Measurements from ENCODE around the gene LALBA. TPM values are rescaled to one million over a fixed set of nuclear protein-coding genes. Genes with fewer than 3 reads are reported as not detected.

The LALBA gene
- polyA plus RNA-seq, 1 of the 3 experiments (the other 2 are of a cell fraction), result not detected

DNA sequence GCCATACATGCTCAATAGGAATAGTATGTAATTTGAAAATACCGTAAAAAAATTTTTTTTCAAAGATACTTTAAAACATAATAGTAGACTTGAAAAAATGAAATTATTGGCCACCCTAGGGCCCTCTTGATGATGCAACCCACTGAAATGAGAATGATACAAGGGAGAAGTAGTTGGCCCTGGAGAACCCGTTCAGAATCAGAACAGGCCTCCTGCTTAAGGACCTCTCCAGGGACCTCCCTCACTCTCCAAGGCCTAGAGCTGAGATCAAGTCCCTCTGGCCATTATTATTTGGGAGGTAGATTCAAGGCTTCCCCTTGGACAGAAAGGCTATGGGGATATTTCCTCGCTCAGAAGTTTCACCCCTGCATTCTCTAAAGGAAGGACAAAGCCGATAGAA is 11.9 kb downstream of the LALBA start (continued):
- TF ChIP-seq, protein P1, sequence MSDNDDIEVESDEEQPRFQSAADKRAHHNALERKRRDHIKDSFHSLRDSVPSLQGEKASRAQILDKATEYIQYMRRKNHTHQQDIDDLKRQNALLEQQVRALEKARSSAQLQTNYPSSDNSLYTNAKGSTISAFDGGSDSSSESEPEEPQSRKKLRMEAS (IDR thresholded peaks at IDR 0.05; ENCODE audit: low read depth), result no peak
- TF ChIP-seq NRF1 (IDR thresholded peaks at IDR 0.05; ENCODE audit: low read depth, low read length), result no peak
- TF ChIP-seq, protein P2, sequence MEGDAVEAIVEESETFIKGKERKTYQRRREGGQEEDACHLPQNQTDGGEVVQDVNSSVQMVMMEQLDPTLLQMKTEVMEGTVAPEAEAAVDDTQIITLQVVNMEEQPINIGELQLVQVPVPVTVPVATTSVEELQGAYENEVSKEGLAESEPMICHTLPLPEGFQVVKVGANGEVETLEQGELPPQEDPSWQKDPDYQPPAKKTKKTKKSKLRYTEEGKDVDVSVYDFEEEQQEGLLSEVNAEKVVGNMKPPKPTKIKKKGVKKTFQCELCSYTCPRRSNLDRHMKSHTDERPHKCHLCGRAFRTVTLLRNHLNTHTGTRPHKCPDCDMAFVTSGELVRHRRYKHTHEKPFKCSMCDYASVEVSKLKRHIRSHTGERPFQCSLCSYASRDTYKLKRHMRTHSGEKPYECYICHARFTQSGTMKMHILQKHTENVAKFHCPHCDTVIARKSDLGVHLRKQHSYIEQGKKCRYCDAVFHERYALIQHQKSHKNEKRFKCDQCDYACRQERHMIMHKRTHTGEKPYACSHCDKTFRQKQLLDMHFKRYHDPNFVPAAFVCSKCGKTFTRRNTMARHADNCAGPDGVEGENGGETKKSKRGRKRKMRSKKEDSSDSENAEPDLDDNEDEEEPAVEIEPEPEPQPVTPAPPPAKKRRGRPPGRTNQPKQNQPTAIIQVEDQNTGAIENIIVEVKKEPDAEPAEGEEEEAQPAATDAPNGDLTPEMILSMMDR (IDR thresholded peaks at IDR 0.05), result no peak
- TF ChIP-seq POLR2AphosphoS5 (IDR thresholded peaks at IDR 0.05; ENCODE audit: low read depth, low read length), result no peak
- TF ChIP-seq RAD21 (IDR thresholded peaks at IDR 0.05; ENCODE audit: low read length), result no peak
- no peak for TF ChIP-seq SIN3A (IDR thresholded peaks at IDR 0.05; ENCODE audit: borderline replicate concordance, low read depth, low read length)
- TF ChIP-seq, protein P3, sequence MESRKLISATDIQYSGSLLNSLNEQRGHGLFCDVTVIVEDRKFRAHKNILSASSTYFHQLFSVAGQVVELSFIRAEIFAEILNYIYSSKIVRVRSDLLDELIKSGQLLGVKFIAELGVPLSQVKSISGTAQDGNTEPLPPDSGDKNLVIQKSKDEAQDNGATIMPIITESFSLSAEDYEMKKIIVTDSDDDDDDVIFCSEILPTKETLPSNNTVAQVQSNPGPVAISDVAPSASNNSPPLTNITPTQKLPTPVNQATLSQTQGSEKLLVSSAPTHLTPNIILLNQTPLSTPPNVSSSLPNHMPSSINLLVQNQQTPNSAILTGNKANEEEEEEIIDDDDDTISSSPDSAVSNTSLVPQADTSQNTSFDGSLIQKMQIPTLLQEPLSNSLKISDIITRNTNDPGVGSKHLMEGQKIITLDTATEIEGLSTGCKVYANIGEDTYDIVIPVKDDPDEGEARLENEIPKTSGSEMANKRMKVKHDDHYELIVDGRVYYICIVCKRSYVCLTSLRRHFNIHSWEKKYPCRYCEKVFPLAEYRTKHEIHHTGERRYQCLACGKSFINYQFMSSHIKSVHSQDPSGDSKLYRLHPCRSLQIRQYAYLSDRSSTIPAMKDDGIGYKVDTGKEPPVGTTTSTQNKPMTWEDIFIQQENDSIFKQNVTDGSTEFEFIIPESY (IDR thresholded peaks at IDR 0.05; ENCODE audit: borderline replicate concordance, low read depth), result no peak
- TF ChIP-seq NFIC (IDR thresholded peaks at IDR 0.05; ENCODE audit: borderline replicate concordance), result no peak

DNA sequence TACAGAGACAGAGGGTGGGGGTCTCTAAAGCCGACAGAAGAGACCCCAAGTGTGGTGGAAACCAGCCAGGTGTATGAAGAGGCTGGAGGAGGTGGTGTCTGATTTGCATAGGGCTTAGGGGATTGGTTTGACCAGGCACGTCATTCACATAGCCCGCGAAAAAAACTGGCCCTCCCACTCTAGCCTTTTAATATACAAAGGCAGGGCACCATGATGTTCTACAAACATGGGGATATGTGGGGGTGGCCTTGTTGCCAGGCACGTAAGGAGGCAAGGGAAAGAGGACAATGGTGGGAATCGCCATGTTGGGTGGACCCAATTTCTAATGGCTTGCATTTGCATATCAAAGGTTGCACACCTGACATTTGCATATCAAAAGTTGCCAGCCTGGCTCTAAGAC is 13.2 kb downstream of the LALBA start:
- Histone ChIP-seq H3K27ac (ENCODE audit: low read depth in 2 of 2, low read length in 1 of 2) (no peak overlapping the region), H2AFZ (ENCODE audit: low read depth) (no peak overlapping the region), H3K79me2 (ENCODE audit: insufficient read depth) (no peaks in the 10 kb centered on the region), H3K4me2 (no peak overlapping the region), H3K36me3 (replicated peaks in 1 of 2; ENCODE audit: control insufficient read depth in 1 of 2, insufficient read depth in 2 of 2, low read length in 1 of 2) (no peaks in the 10 kb centered on the region), H3K27me3 (ENCODE audit: insufficient read depth) (no peaks in the 10 kb centered on the region), H3K4me3 (ENCODE audit: low read depth in 2 of 2, low read length in 1 of 2) (no peak overlapping the region), H3K4me1 (ENCODE audit: control insufficient read depth in 1 of 2, insufficient read depth in 2 of 2, low read depth in 1 of 2, low read length in 1 of 2) (no peaks in the 10 kb centered on the region), H3K9ac (no peak overlapping the region), H3F3A (replicated peaks; ENCODE audit: insufficient read depth) (no peaks in the 10 kb centered on the region), H4K20me1 (ENCODE audit: insufficient read depth) (no peaks in the 10 kb centered on the region), H3K9me2 (no peaks in the 10 kb centered on the region), H3K9me3 (no peaks in the 10 kb centered on the region)
- ChIA-PET CTCF (interaction anchor here (1.1 kb wide), 1 partner anchor 12 kb away, joined by 3 read pairs; no protein-coding TSS in a partner anchor), POLR2A (no interaction called here)
- no peak for DNase-seq
- WGBS (ENCODE audit: low lambda C conversion rate), result 36% methylated on average over 6 of the region's 6 CpGs
- no peak for TF ChIP-seq CHD2 (IDR thresholded peaks at IDR 0.05; ENCODE audit: low read length, partially characterized antibody)
- no peak for TF ChIP-seq FOSL2 (IDR thresholded peaks at IDR 0.05; ENCODE audit: borderline replicate concordance, low read depth)
- no peak for TF ChIP-seq NFIC (IDR thresholded peaks at IDR 0.05; ENCODE audit: borderline replicate concordance)
- TF ChIP-seq GATA2 (CRISPR knock-in tag; IDR thresholded peaks at IDR 0.05), result no peak
- TF ChIP-seq, protein P1 (IDR thresholded peaks at IDR 0.05; ENCODE audit: low read depth), result no peak
- no peak for TF ChIP-seq MEF2A (IDR thresholded peaks at IDR 0.05; ENCODE audit: borderline replicate concordance, low read depth)
- no peak for TF ChIP-seq RXRA (IDR thresholded peaks at IDR 0.05; ENCODE audit: borderline replicate concordance, low read depth)
- TF ChIP-seq SMC3 (IDR thresholded peaks at IDR 0.05; ENCODE audit: low read depth, low read length), result no peak
- TF ChIP-seq, protein P4, sequence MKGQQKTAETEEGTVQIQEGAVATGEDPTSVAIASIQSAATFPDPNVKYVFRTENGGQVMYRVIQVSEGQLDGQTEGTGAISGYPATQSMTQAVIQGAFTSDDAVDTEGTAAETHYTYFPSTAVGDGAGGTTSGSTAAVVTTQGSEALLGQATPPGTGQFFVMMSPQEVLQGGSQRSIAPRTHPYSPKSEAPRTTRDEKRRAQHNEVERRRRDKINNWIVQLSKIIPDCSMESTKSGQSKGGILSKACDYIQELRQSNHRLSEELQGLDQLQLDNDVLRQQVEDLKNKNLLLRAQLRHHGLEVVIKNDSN (IDR thresholded peaks at IDR 0.05; ENCODE audit: borderline replicate concordance, low read depth), result no peak
- TF ChIP-seq MXI1 (IDR thresholded peaks at IDR 0.05; ENCODE audit: low read depth, low read length), result no peak
- no peak for TF ChIP-seq TCF12 (IDR thresholded peaks at IDR 0.05)
- no peak for TF ChIP-seq EP300 (IDR thresholded peaks at IDR 0.05; ENCODE audit: borderline replicate concordance in 1 of 2, low read depth in 1 of 2, low read length in 1 of 2)
- TF ChIP-seq TEAD4 (IDR thresholded peaks at IDR 0.05; ENCODE audit: borderline replicate concordance, insufficient read depth), result no peak
- no peak for TF ChIP-seq GABPA (IDR thresholded peaks at IDR 0.05; ENCODE audit: low read depth)
- TF ChIP-seq RFX5 (IDR thresholded peaks at IDR 0.05; ENCODE audit: low read length), result no peak
- TF ChIP-seq, protein P2 (IDR thresholded peaks at IDR 0.05), result no peak
- no peak for TF ChIP-seq YY1 (IDR thresholded peaks at IDR 0.05; ENCODE audit: low read depth)

Data from SK-N-SH (cell line).